ENCODE measurements around the gene CCDC88C.

- TF ChIP-seq POLR2A (IDR thresholded peaks at IDR 0.05) = no peak
- TF ChIP-seq, protein P1, sequence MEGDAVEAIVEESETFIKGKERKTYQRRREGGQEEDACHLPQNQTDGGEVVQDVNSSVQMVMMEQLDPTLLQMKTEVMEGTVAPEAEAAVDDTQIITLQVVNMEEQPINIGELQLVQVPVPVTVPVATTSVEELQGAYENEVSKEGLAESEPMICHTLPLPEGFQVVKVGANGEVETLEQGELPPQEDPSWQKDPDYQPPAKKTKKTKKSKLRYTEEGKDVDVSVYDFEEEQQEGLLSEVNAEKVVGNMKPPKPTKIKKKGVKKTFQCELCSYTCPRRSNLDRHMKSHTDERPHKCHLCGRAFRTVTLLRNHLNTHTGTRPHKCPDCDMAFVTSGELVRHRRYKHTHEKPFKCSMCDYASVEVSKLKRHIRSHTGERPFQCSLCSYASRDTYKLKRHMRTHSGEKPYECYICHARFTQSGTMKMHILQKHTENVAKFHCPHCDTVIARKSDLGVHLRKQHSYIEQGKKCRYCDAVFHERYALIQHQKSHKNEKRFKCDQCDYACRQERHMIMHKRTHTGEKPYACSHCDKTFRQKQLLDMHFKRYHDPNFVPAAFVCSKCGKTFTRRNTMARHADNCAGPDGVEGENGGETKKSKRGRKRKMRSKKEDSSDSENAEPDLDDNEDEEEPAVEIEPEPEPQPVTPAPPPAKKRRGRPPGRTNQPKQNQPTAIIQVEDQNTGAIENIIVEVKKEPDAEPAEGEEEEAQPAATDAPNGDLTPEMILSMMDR (IDR thresholded peaks at IDR 0.05 in 4 of 5, conservative IDR thresholded peaks at IDR 0.05 in 1 of 5) = no peak
Observed at GRCh38 chr14:91229743-91230200, 187.8 kb downstream of the CCDC88C start.
